NCI-H2196 (cell line): Measurements from ENCODE around the gene ERBB4.

Experiments
- DNase-seq: peaks from one replicate; lab custom pipeline; 2025; ENCODE audit not compliant: unreplicated experiment; lab: John Stamatoyannopoulos, UW

ERBB4 gene

DNA sequence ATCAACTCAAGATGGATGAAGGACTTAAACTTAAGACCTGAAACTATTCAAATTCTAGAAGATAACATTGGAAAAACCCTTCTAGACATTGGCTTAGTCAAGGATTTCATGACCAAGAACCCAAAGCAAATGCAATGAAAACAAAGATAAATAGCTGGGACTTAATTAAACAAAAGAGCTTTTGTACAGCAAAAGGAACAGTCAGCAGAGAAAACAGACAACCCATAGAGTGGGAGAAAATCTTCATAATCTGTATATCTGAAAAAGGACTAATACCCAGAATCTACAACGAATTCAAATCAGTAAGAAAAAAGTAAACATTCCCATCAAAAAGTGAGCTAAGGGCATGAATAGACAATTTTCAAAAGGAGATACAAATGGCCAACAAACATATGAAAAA lies 171.2 kb downstream of the ERBB4 start:
- no peak for DNase-seq

DNA sequence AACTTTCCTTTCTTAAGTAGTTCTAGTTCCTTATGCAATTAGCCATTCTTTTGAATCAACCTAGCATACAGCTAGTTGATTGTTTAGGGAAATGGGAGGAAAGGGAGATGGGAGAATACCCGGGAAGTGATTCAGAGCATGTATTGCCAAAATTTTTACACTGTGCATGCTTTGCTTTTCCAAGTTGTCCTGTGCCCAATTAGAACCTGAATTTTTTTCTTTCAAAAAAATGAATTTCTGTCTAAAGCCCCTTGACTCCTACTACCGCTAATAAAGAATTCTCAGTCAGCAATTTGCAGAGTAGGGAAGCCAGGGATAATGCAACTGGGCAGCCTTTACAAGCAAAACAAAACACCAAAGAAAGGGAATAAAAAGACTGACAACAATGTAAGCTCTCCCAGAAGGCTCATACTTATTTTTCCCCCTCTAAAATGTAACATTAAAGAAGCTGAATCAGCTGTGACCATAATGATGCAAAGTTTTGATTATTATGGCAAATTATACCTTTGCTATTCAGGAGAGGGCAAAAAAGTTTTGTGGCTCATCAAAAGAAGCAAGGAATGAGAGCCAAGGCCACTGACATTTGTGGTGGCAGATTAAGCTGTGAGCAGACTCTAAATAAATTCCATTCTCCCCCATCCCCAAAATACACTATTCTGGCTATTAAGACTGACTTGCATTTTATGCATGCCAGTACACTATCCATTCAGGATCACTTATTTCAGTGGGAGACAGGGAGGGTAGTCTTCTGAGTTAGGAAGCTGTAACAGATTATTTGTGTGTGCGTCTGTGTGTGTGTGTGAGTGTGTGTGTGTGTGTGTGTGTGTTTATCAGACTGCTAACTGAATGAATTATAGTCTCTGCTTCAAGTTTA lies 174.3 kb downstream of the ERBB4 start:
- DNase-seq, result no peak

DNA sequence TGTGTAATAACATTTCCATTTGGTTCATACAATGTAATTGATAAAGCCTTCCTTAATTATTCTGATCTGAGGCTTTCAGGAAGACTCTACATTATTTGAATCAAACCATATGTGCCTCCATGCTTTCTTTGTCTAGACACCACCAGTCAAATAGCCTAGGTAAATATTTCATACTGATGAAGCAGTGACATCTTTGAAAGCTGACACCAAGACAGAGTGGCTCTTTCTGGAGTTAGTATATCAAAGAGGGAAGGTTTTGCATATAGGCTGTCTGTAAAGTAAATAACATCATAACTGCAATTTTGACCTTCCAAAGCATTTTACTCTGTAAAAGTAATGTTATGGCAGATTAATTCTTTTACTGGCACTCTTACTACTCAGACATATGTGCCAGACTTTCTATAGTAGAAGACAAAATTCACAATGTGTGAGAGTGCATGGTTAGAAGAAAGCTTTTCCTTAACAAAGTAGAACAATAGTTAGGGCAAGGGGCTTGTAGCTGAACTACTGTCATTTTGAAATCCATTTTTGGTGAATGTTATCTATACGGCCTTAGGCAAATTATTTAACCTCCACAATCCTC lies 177.3 kb downstream of the ERBB4 start:
- DNase-seq, result no peak

DNA sequence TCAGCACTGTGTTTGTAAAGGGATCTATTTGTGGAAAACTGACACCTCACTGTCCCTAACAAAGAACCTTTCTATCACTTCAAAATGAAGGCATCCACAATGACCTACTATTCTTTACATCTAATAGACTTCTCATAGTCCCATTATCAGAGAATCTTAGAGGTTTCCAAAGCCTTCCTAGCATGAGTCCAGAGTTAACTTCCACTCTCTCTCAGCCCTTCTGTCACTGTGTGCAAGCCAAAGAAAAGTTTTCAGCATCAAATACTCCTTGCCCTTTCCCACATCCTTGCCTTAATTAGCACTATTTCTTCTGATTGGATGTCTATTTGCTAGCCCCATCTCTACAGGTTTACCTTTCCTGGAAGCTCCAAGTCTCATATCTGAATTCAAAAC lies 178.5 kb downstream of the ERBB4 start:
- no peak for DNase-seq

DNA sequence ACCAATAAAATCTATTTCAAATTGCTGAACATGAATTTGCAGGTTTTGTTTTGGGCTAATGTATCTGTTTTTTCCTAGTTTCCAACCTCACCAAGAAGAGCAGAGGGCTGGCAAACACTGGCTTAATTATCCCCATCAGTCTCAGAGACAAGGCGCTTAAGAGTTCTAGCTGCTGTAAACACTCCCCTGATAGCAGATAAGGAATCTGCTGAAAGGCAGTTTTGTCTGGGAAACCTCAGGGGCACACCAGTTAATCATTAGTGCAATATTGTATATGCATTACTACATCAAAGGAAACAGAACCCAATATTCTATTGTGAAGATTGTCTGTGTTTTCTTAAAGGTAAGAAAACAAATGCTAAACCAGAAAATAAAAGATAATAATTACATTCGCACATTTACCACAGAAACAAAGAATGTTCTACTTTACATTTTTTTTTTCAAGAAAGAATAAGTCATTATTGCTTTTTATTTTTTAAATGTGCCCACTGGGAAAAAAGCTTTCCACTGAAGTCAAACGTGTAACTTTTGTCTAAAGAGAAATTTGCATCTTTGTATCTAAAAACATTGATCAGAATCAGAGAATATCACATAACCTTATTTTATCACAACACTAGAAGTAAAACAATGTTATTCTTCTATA lies 179.1 kb downstream of the ERBB4 start:
- DNase-seq, result no peak

DNA sequence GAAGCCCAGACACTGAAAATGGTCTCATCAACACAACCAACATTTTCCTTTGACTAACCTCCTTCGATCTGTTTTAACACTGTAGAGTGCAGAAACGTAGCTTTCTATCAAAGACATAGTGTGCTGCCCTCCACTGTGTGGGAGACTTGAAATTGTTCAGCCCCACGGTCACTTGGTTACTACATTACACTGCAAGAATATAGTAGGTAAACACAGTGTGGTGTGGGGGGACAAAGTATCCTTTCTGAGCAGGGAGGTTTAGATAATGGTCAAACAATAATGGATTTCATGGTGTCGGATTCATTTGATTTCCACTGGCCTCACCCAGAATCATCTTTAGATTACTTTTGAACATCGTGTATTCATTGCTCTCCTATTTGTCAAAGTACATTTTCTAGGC lies 181.0 kb downstream of the ERBB4 start:
- no peak for DNase-seq

DNA sequence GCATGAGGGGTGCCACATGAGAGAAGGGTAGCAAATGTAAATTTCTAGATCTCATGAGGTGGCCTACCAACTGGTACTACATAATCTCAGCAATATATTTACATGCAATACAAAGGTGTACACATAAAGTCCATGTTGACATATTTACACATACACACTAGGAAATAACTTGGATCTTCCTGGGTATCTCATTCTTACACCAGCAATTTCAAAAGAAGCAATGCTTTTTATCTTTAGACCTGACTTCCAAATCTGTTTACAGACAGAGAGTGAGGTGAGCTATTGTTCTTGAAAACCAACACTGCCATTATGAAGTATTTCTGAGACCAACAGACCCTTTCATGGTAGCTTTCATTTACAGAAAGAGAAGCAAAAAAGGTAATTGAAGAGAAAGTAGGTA lies 184.2 kb downstream of the ERBB4 start:
- DNase-seq, result no peak

DNA sequence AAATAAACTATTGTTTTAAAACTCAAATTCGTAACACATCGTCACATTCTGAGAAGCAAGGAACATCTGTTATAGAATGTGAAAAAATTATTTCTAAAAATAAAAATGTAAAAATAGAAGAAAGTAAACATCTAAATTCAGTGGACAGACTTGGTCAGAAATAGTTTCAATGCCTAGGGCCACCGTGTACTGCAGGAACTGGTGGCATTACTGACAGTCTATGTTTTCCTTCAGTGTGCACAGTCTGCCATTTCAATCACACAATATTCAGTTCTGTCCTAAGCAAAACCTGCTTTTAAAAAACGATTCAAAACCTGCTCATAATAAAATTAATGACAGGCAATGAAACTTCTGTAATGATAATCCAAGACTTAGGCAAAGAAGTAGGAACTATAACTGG lies 190.1 kb downstream of the ERBB4 start:
- no peak for DNase-seq

DNA sequence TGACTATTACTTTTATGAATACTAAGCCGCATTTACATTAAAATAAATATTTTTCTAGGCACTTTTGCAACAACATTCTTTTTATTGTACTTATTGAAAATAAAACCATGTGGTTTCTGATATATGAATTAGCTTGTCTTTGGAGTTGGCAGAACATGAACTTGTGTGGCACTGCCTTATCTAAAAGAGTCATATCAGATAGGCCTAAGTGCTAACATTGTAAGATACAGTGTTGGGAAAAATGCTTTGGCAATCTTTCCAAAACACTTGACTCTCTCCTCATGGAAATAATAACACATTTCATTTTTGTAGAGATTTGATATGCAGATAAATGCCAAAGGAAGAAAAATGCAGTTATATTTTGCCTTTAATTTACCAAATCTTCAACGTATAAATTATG lies 191.7 kb downstream of the ERBB4 start:
- no peak for DNase-seq

DNA sequence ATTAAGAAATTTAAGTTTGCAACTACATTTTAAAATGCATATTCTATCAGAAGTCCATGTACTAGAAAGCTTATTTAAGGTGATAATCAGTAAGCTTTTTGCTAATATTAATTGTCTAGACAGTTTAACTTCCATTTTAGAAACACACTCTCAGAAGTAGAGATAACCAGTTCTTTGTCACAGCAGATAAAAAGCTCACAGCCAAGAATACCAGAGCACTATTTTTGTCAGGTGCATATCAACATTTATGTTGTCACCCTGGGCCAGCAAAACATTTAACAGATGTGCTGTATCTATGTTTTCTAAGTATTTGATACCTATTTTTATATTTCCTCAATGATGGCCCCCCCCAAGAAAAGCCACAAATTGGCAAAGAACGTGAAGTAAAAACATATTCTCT lies 192.6 kb downstream of the ERBB4 start:
- DNase-seq, result no peak

DNA sequence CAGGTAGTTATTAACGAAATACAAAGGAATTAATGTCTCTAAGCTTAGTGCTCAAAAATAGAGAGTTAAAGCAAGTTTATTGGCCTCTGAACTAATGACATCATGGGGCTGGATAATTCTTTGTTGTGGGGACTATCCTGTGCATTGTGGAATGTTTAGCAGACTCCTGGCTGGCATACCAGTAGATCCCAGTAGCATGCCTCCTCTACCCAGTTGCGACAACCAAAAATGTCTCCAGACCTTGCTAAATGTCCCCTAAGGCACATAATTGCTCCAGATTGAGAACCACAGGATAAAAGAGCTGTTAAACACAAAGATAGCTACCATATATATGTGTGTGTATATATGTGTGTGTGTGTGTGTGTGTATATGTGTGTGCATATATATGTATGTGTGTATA lies 194.5 kb downstream of the ERBB4 start:
- no peak for DNase-seq

DNA sequence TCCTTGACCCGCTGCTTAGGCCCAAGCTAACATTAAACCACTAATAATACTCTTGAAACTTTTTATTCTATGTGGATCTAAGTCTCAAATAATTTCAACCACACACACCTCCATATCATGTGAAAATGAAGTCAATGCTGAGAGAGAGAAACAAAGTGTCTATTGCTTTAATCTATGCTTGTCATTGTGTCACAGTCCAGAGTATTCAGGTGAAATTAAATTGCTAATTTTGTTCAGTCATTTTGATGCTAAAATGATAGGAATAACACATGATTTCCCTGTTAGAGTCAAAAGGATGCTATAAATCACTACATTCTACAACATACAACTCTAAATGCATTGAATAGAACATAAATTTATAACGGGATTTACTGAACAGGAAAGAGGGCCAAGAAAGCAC lies 195.4 kb downstream of the ERBB4 start:
- no peak for DNase-seq

DNA sequence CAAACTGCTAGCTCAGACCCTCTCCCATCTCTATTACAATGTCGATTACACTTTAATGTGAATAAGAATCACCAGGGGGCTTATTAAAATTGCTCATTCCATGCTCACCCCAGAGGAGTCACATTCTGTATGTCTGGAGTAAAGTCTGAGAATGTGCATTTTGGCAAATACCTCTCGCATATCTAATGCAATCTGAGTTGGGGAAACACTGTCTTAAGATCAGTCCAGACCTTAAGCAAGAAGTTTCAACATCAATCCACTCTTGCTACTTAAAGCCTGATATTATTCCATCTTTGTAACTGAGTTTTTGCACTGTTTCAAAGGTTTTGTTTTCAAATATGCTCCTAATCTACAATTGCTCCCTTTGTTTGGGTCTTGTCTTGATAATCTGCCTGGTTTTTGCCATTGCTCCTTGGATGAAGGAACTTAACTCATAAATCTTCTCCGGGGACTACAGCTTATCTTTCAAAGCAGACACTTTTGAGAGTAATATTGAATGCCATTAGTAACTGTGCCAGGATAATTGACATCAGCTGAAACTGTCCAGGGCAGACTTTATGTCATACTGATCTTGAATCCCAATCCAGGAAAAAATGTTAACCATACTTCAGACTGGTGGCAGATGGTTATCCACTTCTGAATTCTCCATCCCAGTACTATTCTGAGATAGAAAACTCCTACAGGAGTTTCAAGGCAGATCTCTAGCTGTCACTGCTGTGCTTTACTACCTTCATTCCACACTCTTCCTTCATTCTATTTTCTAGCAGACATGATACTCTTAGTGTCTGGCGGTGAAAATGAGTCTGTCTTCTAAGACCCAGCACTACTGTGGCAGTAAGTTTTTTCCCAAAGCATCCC lies 200.9 kb downstream of the ERBB4 start:
- DNase-seq, result no peak

DNA sequence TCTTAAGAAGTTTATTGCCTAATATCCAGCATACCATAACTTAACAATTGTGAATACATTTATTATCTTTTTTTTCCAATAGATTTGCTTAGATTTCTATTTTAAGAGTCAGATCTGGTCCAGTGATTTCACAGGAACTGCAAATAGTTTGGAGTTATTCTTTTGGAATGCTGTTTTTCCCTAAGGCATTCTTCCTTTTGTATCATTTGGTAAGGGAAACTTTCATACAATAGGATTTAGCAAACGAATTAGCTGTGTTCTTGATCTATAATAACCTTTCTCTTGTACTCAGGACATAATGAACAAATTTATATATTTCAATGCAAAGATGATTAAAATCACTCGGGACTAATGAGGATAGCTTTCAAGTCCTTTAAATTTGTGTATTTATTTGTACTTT lies 201.6 kb downstream of the ERBB4 start:
- DNase-seq, result no peak

DNA sequence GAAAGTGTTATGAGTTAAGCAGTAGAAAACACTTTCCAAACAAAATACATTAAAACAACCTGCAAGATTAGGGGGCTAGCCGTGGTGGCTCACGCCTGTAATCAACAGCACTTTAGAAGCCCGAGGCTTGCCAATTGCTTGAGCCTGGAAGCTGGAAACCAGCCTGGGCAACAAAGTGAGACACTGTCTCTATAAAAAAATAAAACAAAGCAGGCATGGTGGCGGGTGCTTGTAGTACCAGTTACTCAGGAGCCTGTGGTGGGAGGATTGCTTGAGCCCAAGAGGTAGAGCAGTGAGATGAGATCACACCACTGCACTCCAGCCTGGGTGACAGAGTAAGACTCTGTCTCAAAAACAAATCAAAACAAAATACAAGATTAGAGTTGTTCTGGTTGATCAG lies 208.3 kb downstream of the ERBB4 start:
- DNase-seq, result no peak

DNA sequence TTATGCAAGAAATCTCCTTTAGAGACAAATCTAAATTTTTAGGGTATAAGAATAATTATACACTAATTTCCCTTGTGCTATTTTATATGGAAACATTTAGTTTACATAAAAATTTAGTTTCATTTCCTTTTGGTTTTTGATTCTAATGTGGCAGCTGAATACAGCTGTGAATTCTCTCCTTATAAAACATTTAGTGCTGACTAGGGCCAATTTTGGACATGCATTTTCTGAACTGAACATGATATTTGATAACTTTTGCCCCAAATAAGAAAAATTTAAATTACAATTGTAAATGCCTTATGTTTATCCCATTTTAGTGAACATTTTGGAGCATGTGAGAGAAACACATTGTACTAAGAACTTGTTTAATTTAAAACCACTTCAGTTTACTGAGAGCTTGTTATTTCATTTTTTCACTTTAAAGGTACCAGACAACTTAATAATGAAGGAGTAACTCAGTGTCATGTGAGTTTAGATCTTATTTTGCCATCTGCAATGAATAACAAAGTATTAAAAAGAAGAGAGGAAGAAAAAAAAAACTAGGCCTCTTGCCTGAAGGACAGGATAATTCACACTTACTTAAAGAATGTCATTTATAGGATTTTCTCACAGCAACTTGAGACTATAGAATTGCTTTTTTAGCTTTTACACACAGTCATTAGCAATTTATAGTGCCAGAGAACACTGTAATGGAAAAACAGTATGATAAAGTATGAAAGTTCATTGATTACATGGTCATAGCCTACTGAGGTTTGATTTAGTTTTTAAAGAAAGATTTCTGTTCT lies 209.7 kb downstream of the ERBB4 start:
- no peak for DNase-seq

DNA sequence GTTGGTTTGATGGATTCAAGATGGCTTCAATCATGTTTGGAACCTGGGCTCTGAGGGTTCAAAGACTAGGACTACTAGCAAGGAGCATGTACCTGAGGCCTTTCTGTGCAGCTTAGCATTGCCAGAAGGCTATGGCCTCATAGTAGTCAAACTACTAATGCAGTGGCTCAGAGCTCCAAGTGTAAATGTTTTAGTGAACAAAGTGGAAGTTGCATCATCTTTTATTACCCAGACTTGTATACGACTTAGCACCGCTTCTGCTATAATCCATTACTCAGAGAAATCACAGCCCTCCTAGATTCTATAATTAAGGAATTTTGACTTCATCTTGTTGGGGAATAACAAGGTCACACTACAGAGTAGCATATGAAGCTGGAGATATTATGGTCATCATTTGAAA lies 210.5 kb downstream of the ERBB4 start:
- DNase-seq, result no peak

DNA sequence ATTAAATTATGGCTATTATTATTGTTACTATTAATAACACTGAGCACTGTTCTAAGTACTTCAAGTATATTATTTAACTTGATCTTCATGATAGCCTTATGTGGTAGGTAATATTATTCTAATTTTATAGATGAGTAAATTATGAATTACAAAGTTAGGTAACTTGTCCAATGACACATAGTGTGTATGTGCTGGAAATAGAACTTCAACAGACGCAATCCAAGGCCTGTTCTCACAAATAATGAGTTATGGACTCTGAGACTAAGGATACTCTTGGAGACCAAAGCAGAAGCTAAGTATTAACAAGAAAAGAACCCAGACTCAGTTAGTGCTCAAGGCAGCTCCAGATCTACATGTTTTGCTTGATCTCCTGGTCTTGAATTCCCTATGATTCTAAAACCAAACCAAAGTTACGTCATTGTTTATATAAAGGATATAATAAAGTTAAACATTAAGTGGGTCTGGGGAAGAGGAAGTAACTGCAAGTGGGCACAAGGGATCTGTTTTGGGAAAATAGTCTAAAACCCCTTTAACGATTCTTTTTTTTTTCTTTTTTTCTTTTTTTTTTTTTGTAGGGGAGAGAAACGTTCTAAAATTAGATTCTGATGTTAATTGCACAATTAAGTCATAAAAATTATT lies 211.3 kb downstream of the ERBB4 start:
- DNase-seq, result no peak

DNA sequence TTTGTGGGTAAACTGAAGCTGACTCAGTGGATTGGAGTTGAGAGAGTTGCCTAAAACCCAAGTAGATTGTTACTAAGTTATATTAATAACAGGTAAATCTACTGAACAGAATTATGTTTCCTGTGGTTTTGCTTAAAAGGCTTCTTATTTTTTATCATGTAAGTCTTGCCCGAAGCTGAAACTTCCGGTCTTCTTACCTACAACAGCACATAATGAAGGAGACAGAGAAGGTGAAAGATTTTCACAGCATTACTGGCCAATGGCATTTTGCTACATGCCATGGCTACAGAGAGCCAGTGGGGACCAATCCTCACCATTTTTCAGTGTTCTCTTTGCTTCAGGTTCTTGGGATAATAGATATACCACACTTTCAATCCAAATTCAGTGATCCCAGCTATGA lies 220.0 kb downstream of the ERBB4 start:
- no peak for DNase-seq

DNA sequence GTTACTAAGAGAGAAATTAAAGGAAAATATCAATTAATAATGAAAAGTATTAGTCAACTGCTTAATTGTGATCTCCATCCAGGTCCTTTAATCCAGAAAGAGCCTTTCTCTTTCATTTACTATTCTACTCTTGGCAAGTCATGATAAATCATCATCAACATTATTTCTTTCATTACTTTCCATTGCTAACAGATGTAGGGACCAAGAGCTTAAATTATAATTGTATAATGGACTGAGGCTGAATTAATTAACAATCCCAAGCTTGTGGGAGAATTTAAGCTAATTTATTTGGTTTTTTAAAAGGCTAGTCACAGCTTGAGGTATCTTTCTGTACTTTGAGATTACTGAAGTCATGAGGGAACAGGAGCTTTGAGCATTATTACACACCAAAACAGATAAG lies 223.9 kb downstream of the ERBB4 start:
- DNase-seq, result no peak
